Activated naive CD4-positive, alpha-beta T cell treated with anti-CD3 and anti-CD28 coated beads, Interleukin-2, amount 10 ng/mL, durations not matched to agents 7 days and 5 days (primary cell): ENCODE results near the gene KLK1.
"Not testable (repeated sequence)": the region's sequence is repeated elsewhere in the genome, so short reads cannot be mapped to it uniquely, and the experiment has no call there.

Source experiments
- CTCF ChIA-PET: fragments of 350-600 bp; sonication (Branson Sonifier 250); formaldehyde crosslinking; loops from one replicate; lab custom pipeline; 2021; ENCODE audit warnings: antibody characterized with exemption; lab: Charles Lee
- DNase-seq: peaks from one replicate; pipeline ENCODE4 v3.0.0-alpha.2; 2020
- H3K27ac Mint-ChIP-seq: one replicate; pipeline ENCODE4 v1.8.0; 2021; ENCODE audit warnings: mild to moderate bottlenecking, moderate library complexity, mixed read lengths
- H3K27me3 Mint-ChIP-seq: one replicate; pipeline ENCODE4 v1.8.0; 2021; ENCODE audit warnings: mild to moderate bottlenecking, mixed read lengths
- H3K36me3 Mint-ChIP-seq: one replicate; pipeline ENCODE4 v1.8.0; 2021; ENCODE audit warnings: mixed read lengths
- H3K4me1 Mint-ChIP-seq: one replicate; pipeline ENCODE4 v1.8.0; 2021; ENCODE audit warnings: mixed read lengths
- H3K4me3 Mint-ChIP-seq: one replicate; pipeline ENCODE4 v1.8.0; 2021; ENCODE audit warnings: mild to moderate bottlenecking, moderate library complexity, mixed read lengths
- H3K9me3 Mint-ChIP-seq: one replicate; pipeline ENCODE4 v1.8.0; 2021; ENCODE audit warnings: mixed read lengths

The KLK1 gene

GRCh38 chr19:50814883-50815282 lies 8.7 kb downstream of the KLK1 start:
- CTCF ChIA-PET = no interaction called here
- Mint-ChIP-seq H3K4me3 (no peak overlapping the region), H3K27me3 (peaks cover 78% of the 10 kb centered on the region), H3K36me3 (no peaks in the 10 kb centered on the region), H3K9me3 (peaks cover 2% of the 10 kb centered on the region), H3K27ac (no peak overlapping the region), H3K4me1 (peaks cover 23% of the 10 kb centered on the region)
- no peak for DNase-seq

- H3K27ac Mint-ChIP-seq = no peak overlapping the region
- peaks cover 2% of the 10 kb centered on the region for H3K9me3 Mint-ChIP-seq
- no peak overlapping the region for H3K4me3 Mint-ChIP-seq
- DNase-seq = no peak
- H3K27me3 Mint-ChIP-seq = peaks cover 54% of the 10 kb centered on the region
- CTCF ChIA-PET = no interaction called here
- H3K4me1 Mint-ChIP-seq = peaks cover 4% of the 10 kb centered on the region
- no peaks in the 10 kb centered on the region for H3K36me3 Mint-ChIP-seq
These were observed 11.1 kb downstream of the KLK1 start for GRCh38 chr19:50812474-50812873.

GRCh38 chr19:50811622-50812238 lies 11.9 kb downstream of the KLK1 start:
- H3K4me3 Mint-ChIP-seq, CTCF ChIA-PET, H3K9me3 Mint-ChIP-seq, H3K4me1 Mint-ChIP-seq, H3K36me3 Mint-ChIP-seq, H3K27ac Mint-ChIP-seq, DNase-seq: not testable (repeated sequence)
- H3K27me3 Mint-ChIP-seq = peaks cover 46% of the 10 kb centered on the region

- H3K4me1 Mint-ChIP-seq = peaks cover 17% of the 10 kb centered on the region
- H3K4me3 Mint-ChIP-seq = no peak overlapping the region
- no peaks in the 10 kb centered on the region for H3K9me3 Mint-ChIP-seq
- peaks cover 19% of the 10 kb centered on the region for H3K27me3 Mint-ChIP-seq
- H3K36me3 Mint-ChIP-seq = peaks cover 1% of the 10 kb centered on the region
- no peak for DNase-seq
- CTCF ChIA-PET = no interaction called here
- no peak overlapping the region for H3K27ac Mint-ChIP-seq
These were observed 14.7 kb downstream of the KLK1 start for GRCh38 chr19:50808856-50809255.

GRCh38 chr19:50804420-50805272 lies 18.9 kb downstream of the KLK1 start:
- H3K36me3 Mint-ChIP-seq = peaks cover 16% of the 10 kb centered on the region

GRCh38 chr19:50803633-50804419 lies 19.8 kb downstream of the KLK1 start:
- peaks cover 46% of the 10 kb centered on the region for H3K4me1 Mint-ChIP-seq
- peak overlapping the region; percentile 99 for H3K4me3 Mint-ChIP-seq
- no peaks in the 10 kb centered on the region for H3K9me3 Mint-ChIP-seq
- H3K36me3 Mint-ChIP-seq = peaks cover 16% of the 10 kb centered on the region
- peak; percentile 31 for DNase-seq
- no peaks in the 10 kb centered on the region for H3K27me3 Mint-ChIP-seq
- peak overlapping the region; percentile 100 for H3K27ac Mint-ChIP-seq
- CTCF ChIA-PET = no interaction called here

More at GRCh38 chr19:50804420-50805272, 18.9 kb downstream of the KLK1 start:
- Mint-ChIP-seq H3K27ac (peak overlapping the region; percentile 100), H3K9me3 (no peaks in the 10 kb centered on the region), H3K27me3 (no peaks in the 10 kb centered on the region), H3K4me1 (peaks cover 46% of the 10 kb centered on the region), H3K4me3 (peak overlapping the region; percentile 99)
- DNase-seq = peak; percentile 99
- CTCF ChIA-PET = no interaction called here

GRCh38 chr19:50801107-50801506 lies 22.5 kb downstream of the KLK1 start:
- no peak overlapping the region for H3K4me3 Mint-ChIP-seq
- CTCF ChIA-PET = interaction anchor here (0.9 kb wide), 1 partner anchor 9 kb away, joined by 3 read pairs; no protein-coding TSS in a partner anchor
- H3K27me3 Mint-ChIP-seq = no peaks in the 10 kb centered on the region
- DNase-seq = no peak
- no peaks in the 10 kb centered on the region for H3K9me3 Mint-ChIP-seq
- H3K27ac Mint-ChIP-seq = peak overlapping the region; percentile 2
- peaks cover 44% of the 10 kb centered on the region for H3K4me1 Mint-ChIP-seq
- peaks cover 20% of the 10 kb centered on the region for H3K36me3 Mint-ChIP-seq

- Mint-ChIP-seq H3K36me3 (peaks cover 21% of the 10 kb centered on the region), H3K27ac (no peak overlapping the region), H3K27me3 (no peaks in the 10 kb centered on the region), H3K4me1 (peaks cover 34% of the 10 kb centered on the region), H3K4me3 (no peak overlapping the region), H3K9me3 (no peaks in the 10 kb centered on the region)
- no peak for DNase-seq
- CTCF ChIA-PET = no interaction called here
These were observed 24.1 kb downstream of the KLK1 start for GRCh38 chr19:50799547-50799851.

- Mint-ChIP-seq H3K9me3 (no peaks in the 10 kb centered on the region), H3K4me1 (peaks cover 36% of the 10 kb centered on the region), H3K27me3 (no peaks in the 10 kb centered on the region), H3K27ac (no peak overlapping the region), H3K4me3 (no peak overlapping the region), H3K36me3 (peaks cover 20% of the 10 kb centered on the region)
- CTCF ChIA-PET = no interaction called here
- no peak for DNase-seq
These were observed 24.7 kb downstream of the KLK1 start for GRCh38 chr19:50798659-50799546.

GRCh38 chr19:50797781-50798658 lies 25.6 kb downstream of the KLK1 start:
- no peaks in the 10 kb centered on the region for H3K9me3 Mint-ChIP-seq
- CTCF ChIA-PET = no interaction called here
- H3K4me1 Mint-ChIP-seq = peaks cover 29% of the 10 kb centered on the region
- H3K27me3 Mint-ChIP-seq = no peaks in the 10 kb centered on the region
- H3K4me3 Mint-ChIP-seq = no peak overlapping the region
- peaks cover 20% of the 10 kb centered on the region for H3K36me3 Mint-ChIP-seq
- no peak overlapping the region for H3K27ac Mint-ChIP-seq
- DNase-seq = no peak

- Mint-ChIP-seq H3K4me3 (no peak overlapping the region), H3K27ac (no peak overlapping the region), H3K9me3 (no peaks in the 10 kb centered on the region), H3K4me1 (peaks cover 23% of the 10 kb centered on the region), H3K36me3 (peaks cover 16% of the 10 kb centered on the region), H3K27me3 (no peaks in the 10 kb centered on the region)
- CTCF ChIA-PET = no interaction called here
- DNase-seq = no peak
These were observed 26.2 kb downstream of the KLK1 start for GRCh38 chr19:50797429-50797780.

- Mint-ChIP-seq H3K4me1 (peaks cover 17% of the 10 kb centered on the region), H3K36me3 (peaks cover 14% of the 10 kb centered on the region), H3K4me3 (no peak overlapping the region), H3K27me3 (no peaks in the 10 kb centered on the region), H3K27ac (no peak overlapping the region), H3K9me3 (no peaks in the 10 kb centered on the region)
- CTCF ChIA-PET = no interaction called here
- no peak for DNase-seq
These were observed 26.8 kb downstream of the KLK1 start for GRCh38 chr19:50796634-50797428.
